Sigmoid colon (tissue), 4 donors: Measurements from ENCODE around the gene FUCA1.

ENCODE experiments used
- EP300 ChIP-seq, 4 donors: sonication (generic); formaldehyde crosslinking; IDR thresholded peaks; one replicate each; pipeline ENCODE4 v1.6.1; 2017; ENCODE audit warnings: antibody characterized with exemption in 4 of 4
- POLR2A ChIP-seq, 2 donors: fragments of 450-650 bp; IDR thresholded peaks; one replicate each; pipeline ENCODE4 v1.6.1; 2016; ENCODE audit warnings: antibody characterized with exemption in 2 of 2, mild to moderate bottlenecking in 2 of 2, moderate library complexity in 2 of 2
- POLR2AphosphoS5 ChIP-seq, 4 donors: sonication (generic); formaldehyde crosslinking; IDR thresholded peaks; one replicate each; pipeline ENCODE4 v1.6.1; 2017; ENCODE audit warnings: antibody characterized with exemption in 4 of 4
- TF ChIP-seq, protein P1 (sequence below), 4 experiments: fragments of 450-650 bp in 3 of 4; fragments of 200-600 bp in 1 of 4; IDR thresholded peaks; one replicate each; pipeline ENCODE4 v1.5.1; 2016 to 2019; ENCODE audit warnings: antibody characterized with exemption in 4 of 4, mild to moderate bottlenecking in 3 of 4, moderate library complexity in 2 of 4

DNA sequence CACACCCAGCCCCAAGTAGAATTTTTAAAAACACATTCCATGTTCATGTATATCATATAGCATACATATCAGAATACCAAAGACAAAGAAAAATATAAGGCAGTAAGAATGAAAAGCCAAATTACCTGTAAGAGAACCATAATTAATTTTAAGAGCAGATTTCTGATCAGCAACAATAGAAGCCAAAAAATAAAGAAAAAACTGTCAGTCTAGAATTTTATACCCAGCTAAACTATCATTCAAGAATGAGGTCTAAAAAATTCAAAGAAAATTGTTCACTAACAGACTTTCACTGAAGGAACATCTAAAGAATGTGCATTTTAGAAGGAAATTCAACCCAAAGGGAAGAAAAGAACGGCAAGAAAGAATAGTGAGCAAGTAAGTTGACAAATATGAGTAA lies 10.6 kb upstream of the FUCA1 start:
- TF ChIP-seq, protein P1, sequence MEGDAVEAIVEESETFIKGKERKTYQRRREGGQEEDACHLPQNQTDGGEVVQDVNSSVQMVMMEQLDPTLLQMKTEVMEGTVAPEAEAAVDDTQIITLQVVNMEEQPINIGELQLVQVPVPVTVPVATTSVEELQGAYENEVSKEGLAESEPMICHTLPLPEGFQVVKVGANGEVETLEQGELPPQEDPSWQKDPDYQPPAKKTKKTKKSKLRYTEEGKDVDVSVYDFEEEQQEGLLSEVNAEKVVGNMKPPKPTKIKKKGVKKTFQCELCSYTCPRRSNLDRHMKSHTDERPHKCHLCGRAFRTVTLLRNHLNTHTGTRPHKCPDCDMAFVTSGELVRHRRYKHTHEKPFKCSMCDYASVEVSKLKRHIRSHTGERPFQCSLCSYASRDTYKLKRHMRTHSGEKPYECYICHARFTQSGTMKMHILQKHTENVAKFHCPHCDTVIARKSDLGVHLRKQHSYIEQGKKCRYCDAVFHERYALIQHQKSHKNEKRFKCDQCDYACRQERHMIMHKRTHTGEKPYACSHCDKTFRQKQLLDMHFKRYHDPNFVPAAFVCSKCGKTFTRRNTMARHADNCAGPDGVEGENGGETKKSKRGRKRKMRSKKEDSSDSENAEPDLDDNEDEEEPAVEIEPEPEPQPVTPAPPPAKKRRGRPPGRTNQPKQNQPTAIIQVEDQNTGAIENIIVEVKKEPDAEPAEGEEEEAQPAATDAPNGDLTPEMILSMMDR (IDR thresholded peaks at IDR 0.05), result no peak
- TF ChIP-seq POLR2A (IDR thresholded peaks at IDR 0.05) (no peak), EP300 (IDR thresholded peaks at IDR 0.05) (no peak), POLR2AphosphoS5 (IDR thresholded peaks at IDR 0.05) (no peak)
